Measurements from ENCODE around the gene CDK19.

DNA sequence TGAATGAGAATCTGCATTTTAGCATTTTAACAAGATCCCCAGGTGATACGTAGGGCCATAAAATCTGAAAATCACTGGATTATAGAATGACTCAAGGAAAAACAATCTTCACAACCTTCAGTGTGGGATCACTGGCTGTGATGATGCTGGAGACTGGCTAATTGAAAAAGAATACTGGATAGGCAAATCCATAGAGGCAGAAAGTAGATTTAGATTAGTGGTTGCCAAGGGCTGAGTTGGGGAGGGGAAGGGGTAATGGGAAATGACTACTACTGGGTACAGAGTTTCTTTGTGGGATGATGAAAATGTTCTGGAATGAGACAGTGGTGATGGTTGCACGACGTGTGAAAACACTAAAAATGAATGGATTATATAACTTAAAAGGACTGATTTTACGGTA, 84.1 kb downstream of the CDK19 start:
- no peak for TF ChIP-seq EZH2 (IDR thresholded peaks at IDR 0.05; ENCODE audit: insufficient read depth, poor library complexity, severe bottlenecking)
- no peak for TF ChIP-seq EZH2phosphoT487 (IDR thresholded peaks at IDR 0.05; ENCODE audit: insufficient read depth, low read depth)

Measured in GM23248 (cell line).